Measurements from ENCODE around the gene CDR2L.

GRCh38 chr17:74978240-74978639, 9.2 kb upstream of the CDR2L start:
- no peak for TF ChIP-seq REST (IDR thresholded peaks at IDR 0.05; ENCODE audit: insufficient read depth in 1 of 2, low read depth in 2 of 2, low read length in 2 of 2)
- TF ChIP-seq SIN3A (IDR thresholded peaks at IDR 0.05; ENCODE audit: borderline replicate concordance, insufficient read depth, low read length), result no peak
- TF ChIP-seq TAF1 (IDR thresholded peaks at IDR 0.05; ENCODE audit: borderline replicate concordance, insufficient read depth, low read length), result no peak
- no peak for TF ChIP-seq FOXP2 (optimal IDR thresholded peaks at IDR 0.05; ENCODE audit: borderline replicate concordance, extremely low read depth, extremely low read length, insufficient read depth)

Data from PFSK-1 (cell line).